SK-N-SH treated with all-trans-retinoic acid at 6 μM for 48 hours (cell line): ENCODE data around the gene ZDHHC9.

ENCODE experiments used
- ARNTL ChIP-seq: fragments of 450-650 bp; formaldehyde crosslinking; IDR thresholded peaks from 2 replicates; pipeline ENCODE4 v1.5.0; 2020; ENCODE audit warnings: low read depth, mild to moderate bottlenecking, moderate library complexity, borderline replicate concordance
- ESRRG ChIP-seq: fragments of 250-450 bp; sonication (Bioruptor Pico); IDR thresholded peaks from 2 replicates; pipeline ENCODE4 v1.6.1; 2021; ENCODE audit warnings: mild to moderate bottlenecking
- OSR1 ChIP-seq: fragments of 250-450 bp; sonication (Bioruptor Pico); IDR thresholded peaks from 2 replicates; pipeline ENCODE4 v1.8.0; 2022; ENCODE audit warnings: moderate library complexity, mild to moderate bottlenecking, inconsistent platforms
- PATZ1 ChIP-seq: fragments of 250-450 bp; sonication (Bioruptor Pico); IDR thresholded peaks from 2 replicates; pipeline ENCODE4 v1.8.0; 2020; ENCODE audit warnings: mild to moderate bottlenecking, moderate library complexity, borderline replicate concordance
- TCF4 ChIP-seq: fragments of 250-450 bp; sonication (Bioruptor Pico); IDR thresholded peaks from 2 replicates; pipeline ENCODE4 v1.8.0; 2021; ENCODE audit warnings: mild to moderate bottlenecking, moderate library complexity, borderline replicate concordance
- ZC3H10 ChIP-seq: fragments of 250-450 bp; sonication (Bioruptor Pico); IDR thresholded peaks from 2 replicates; pipeline ENCODE4 v1.5.1; 2021; ENCODE audit warnings: mild to moderate bottlenecking, moderate library complexity
- ZNF70 ChIP-seq: fragments of 450-650 bp; formaldehyde crosslinking; IDR thresholded peaks from 2 replicates; pipeline ENCODE4 v1.5.0; 2020; ENCODE audit warnings: mild to moderate bottlenecking, moderate library complexity
- TF ChIP-seq, protein P1 (sequence below): fragments of 250-450 bp; sonication (Bioruptor Pico); IDR thresholded peaks from 2 replicates; pipeline ENCODE4 v1.5.1; 2020; ENCODE audit warnings: low read depth, mild to moderate bottlenecking, moderate library complexity

DNA sequence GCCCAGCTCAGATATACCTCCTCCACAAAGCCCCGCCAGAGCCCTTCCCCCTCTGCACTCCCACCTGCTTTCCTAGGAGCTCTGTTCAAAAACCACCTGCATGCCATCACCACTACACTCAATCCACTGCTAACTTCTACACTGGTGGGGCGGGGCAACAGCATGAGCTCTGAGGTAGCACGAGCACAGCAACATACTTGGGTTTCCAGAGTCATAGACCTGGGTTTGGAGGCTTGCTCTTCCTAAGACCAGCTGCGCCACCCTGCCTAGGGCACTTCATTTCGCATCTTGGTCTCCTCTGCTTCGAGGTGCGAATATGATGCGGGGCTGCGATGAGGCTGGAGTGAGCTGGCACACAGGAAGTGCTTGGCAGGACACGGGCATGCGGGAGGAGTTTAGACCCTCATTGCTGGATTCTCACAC is 60.4 kb downstream of the ZDHHC9 start:
- no peak for TF ChIP-seq PATZ1 (CRISPR knock-in tag)
- TF ChIP-seq TCF4 (CRISPR knock-in tag), result no peak
- no peak for TF ChIP-seq ESRRG (CRISPR knock-in tag)
- TF ChIP-seq ZNF70 (CRISPR knock-in tag), result no peak
- no peak for TF ChIP-seq ARNTL (CRISPR knock-in tag)
- TF ChIP-seq ZC3H10 (CRISPR knock-in tag), result no peak
- TF ChIP-seq OSR1, result no peak
- TF ChIP-seq, protein P1, sequence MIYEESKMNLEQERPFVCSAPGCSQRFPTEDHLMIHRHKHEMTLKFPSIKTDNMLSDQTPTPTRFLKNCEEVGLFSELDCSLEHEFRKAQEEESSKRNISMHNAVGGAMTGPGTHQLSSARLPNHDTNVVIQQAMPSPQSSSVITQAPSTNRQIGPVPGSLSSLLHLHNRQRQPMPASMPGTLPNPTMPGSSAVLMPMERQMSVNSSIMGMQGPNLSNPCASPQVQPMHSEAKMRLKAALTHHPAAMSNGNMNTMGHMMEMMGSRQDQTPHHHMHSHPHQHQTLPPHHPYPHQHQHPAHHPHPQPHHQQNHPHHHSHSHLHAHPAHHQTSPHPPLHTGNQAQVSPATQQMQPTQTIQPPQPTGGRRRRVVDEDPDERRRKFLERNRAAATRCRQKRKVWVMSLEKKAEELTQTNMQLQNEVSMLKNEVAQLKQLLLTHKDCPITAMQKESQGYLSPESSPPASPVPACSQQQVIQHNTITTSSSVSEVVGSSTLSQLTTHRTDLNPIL, result no peak
